Measurements from ENCODE around the gene CEND1.

Gene CEND1

GRCh38 chr11:811446-812245 lies 21.8 kb upstream of the CEND1 start:
- no peak for DNase-seq
- no peak for TF ChIP-seq GATA1 (IDR thresholded peaks at IDR 0.05; ENCODE audit: low read depth, low read length)

GRCh38 chr11:810040-810567 lies 20.2 kb upstream of the CEND1 start:
- peak; percentile 78 to 83 for DNase-seq
- no peak for TF ChIP-seq POLR2A (IDR thresholded peaks at IDR 0.05; ENCODE audit: low read length)
- TF ChIP-seq GATA1 (IDR thresholded peaks at IDR 0.05; ENCODE audit: low read depth, low read length): no peak

- DNase-seq: peak; percentile 98 to 99
- peak; percentile 94 for TF ChIP-seq POLR2A (IDR thresholded peaks at IDR 0.05; ENCODE audit: low read length)
- no peak for TF ChIP-seq GATA1 (IDR thresholded peaks at IDR 0.05; ENCODE audit: low read depth, low read length)
Observed at GRCh38 chr11:809287-810039, 19.6 kb upstream of the CEND1 start, which contains the start of gene RPLP2. Gene RPLP2 (plus strand): TSS chr11:809967. CDS start chr11:810235, 268 bp downstream.

GRCh38 chr11:808427-809286 lies 18.8 kb upstream of the CEND1 start:
- peak; percentile 77 for DNase-seq
- no peak for TF ChIP-seq POLR2A (IDR thresholded peaks at IDR 0.05; ENCODE audit: low read length)
- no peak for TF ChIP-seq GATA1 (IDR thresholded peaks at IDR 0.05; ENCODE audit: low read depth, low read length)

- TF ChIP-seq POLR2A (IDR thresholded peaks at IDR 0.05; ENCODE audit: low read length) (no peak), GATA1 (IDR thresholded peaks at IDR 0.05; ENCODE audit: low read depth, low read length) (no peak)
Observed at GRCh38 chr11:804599-804964, 14.7 kb upstream of the CEND1 start.

GRCh38 chr11:803770-804598 lies 14.1 kb upstream of the CEND1 start:
- TF ChIP-seq POLR2A (IDR thresholded peaks at IDR 0.05; ENCODE audit: low read length): no peak
- no peak for TF ChIP-seq GATA1 (IDR thresholded peaks at IDR 0.05; ENCODE audit: low read depth, low read length)
- DNase-seq: no peak

More at GRCh38 chr11:804599-804964, 14.7 kb upstream of the CEND1 start:
- no peak for DNase-seq

GRCh38 chr11:803467-803742 lies 13.5 kb upstream of the CEND1 start:
- DNase-seq: no peak
- no peak for TF ChIP-seq GATA1 (IDR thresholded peaks at IDR 0.05; ENCODE audit: low read depth, low read length)
- TF ChIP-seq POLR2A (IDR thresholded peaks at IDR 0.05; ENCODE audit: low read length): no peak

GRCh38 chr11:802693-803466 lies 13.0 kb upstream of the CEND1 start:
- DNase-seq: no peak
- TF ChIP-seq GATA1 (IDR thresholded peaks at IDR 0.05; ENCODE audit: low read depth, low read length) (no peak), POLR2A (IDR thresholded peaks at IDR 0.05; ENCODE audit: low read length) (no peak)

- TF ChIP-seq GATA1 (IDR thresholded peaks at IDR 0.05; ENCODE audit: low read depth, low read length): no peak
- no peak for TF ChIP-seq POLR2A (IDR thresholded peaks at IDR 0.05; ENCODE audit: low read length)
- DNase-seq: no peak
Observed at GRCh38 chr11:802018-802617, 12.2 kb upstream of the CEND1 start.

- no peak for DNase-seq
- TF ChIP-seq GATA1 (IDR thresholded peaks at IDR 0.05; ENCODE audit: low read depth, low read length) (no peak), POLR2A (IDR thresholded peaks at IDR 0.05; ENCODE audit: low read length) (no peak)
Observed at GRCh38 chr11:801097-801780, 11.3 kb upstream of the CEND1 start.

GRCh38 chr11:800473-800872 lies 10.6 kb upstream of the CEND1 start:
- no peak for DNase-seq
- TF ChIP-seq POLR2A (IDR thresholded peaks at IDR 0.05; ENCODE audit: low read length) (no peak), GATA1 (IDR thresholded peaks at IDR 0.05; ENCODE audit: low read depth, low read length) (no peak)
